WTC11 (cell line): ENCODE data around the gene OR5K3. TPM values are rescaled to one million over a fixed set of nuclear protein-coding genes. Genes with fewer than 3 reads are reported as not detected.

Experiments used
- ATAC-seq: fragments of 200-7000 bp; cut with Tn5 transposase; 2 replicates; pipeline ENCODE4 v1.10.0; 2021; ENCODE audit warnings: mild to moderate bottlenecking, moderate library complexity
- CTCF ChIA-PET: fragments of 300-600 bp; sonication (Branson Sonifier 250); formaldehyde crosslinking; loops from one replicate; lab custom pipeline; 2021; ENCODE audit warnings: antibody characterized with exemption; lab: Charles Lee
- POLR2A ChIA-PET: fragments of 350-600 bp; sonication (Branson Sonifier 250); formaldehyde crosslinking; loops from one replicate; lab custom pipeline; 2021; ENCODE audit warnings: antibody characterized with exemption; lab: Charles Lee
- DNase-seq: peaks from one replicate; pipeline ENCODE4 v3.0.0; 2021; ENCODE audit warnings: low spot score
- H3K27ac Mint-ChIP-seq: 2 replicates; pipeline ENCODE4 v1.8.0; 2021; ENCODE audit warnings: mixed read lengths
- H3K27me3 Mint-ChIP-seq: 2 replicates; pipeline ENCODE4 v1.8.0; 2021; ENCODE audit warnings: low read depth, mild to moderate bottlenecking, moderate library complexity, mixed read lengths
- H3K36me3 Mint-ChIP-seq: 2 replicates; pipeline ENCODE4 v1.8.0; 2021; ENCODE audit warnings: mixed read lengths
- H3K4me1 Mint-ChIP-seq: 2 replicates; pipeline ENCODE4 v1.8.0; 2022; ENCODE audit warnings: mixed read lengths
- H3K4me3 Mint-ChIP-seq: 2 replicates; pipeline ENCODE4 v1.8.0; 2021; ENCODE audit warnings: mild to moderate bottlenecking, moderate library complexity, mixed read lengths
- H3K9me3 Mint-ChIP-seq: 2 replicates; pipeline ENCODE4 v1.8.0; 2021; ENCODE audit warnings: mixed read lengths
- ATF3 ChIP-seq: sonication (generic); formaldehyde crosslinking; conservative IDR thresholded peaks from 2 replicates; pipeline ENCODE4 v1.8.1; 2022; ENCODE audit warnings: mild to moderate bottlenecking, missing genetic modification reagents
- CREB1 ChIP-seq: sonication (generic); formaldehyde crosslinking; IDR thresholded peaks from 2 replicates; pipeline ENCODE4 v1.8.0; 2023; ENCODE audit warnings: mild to moderate bottlenecking, missing genetic modification reagents
- CREM ChIP-seq: sonication (generic); formaldehyde crosslinking; IDR thresholded peaks from 2 replicates; pipeline ENCODE4 v1.8.1; 2022; ENCODE audit warnings: mild to moderate bottlenecking, missing genetic modification reagents, moderate library complexity
- CTCF ChIP-seq: fragments of 200-600 bp; IDR thresholded peaks from 2 replicates; pipeline ENCODE4 v1.8.0; 2022; ENCODE audit warnings: antibody characterized with exemption
- GABPB1 ChIP-seq: sonication (generic); formaldehyde crosslinking; IDR thresholded peaks from 2 replicates; pipeline ENCODE4 v1.8.1; 2023; ENCODE audit warnings: mild to moderate bottlenecking, missing genetic modification reagents
- GTF2I ChIP-seq: fragments of 250-450 bp; sonication (Bioruptor Pico); conservative IDR thresholded peaks from 2 replicates; pipeline ENCODE4 v1.4.0; 2021; ENCODE audit warnings: mild to moderate bottlenecking
- MAX ChIP-seq: sonication (generic); formaldehyde crosslinking; IDR thresholded peaks from 2 replicates; pipeline ENCODE4 v1.8.0; 2022; ENCODE audit warnings: mild to moderate bottlenecking, missing genetic modification reagents
- SP1 ChIP-seq: sonication (generic); formaldehyde crosslinking; conservative IDR thresholded peaks from 2 replicates; pipeline ENCODE4 v1.8.1; 2022; ENCODE audit warnings: missing genetic modification reagents
- TCF7 ChIP-seq: sonication (generic); formaldehyde crosslinking; IDR thresholded peaks from 2 replicates; pipeline ENCODE4 v1.8.0; 2022; ENCODE audit warnings: mild to moderate bottlenecking, low read depth, missing genetic modification reagents, moderate library complexity
- ZNF219 ChIP-seq: sonication (generic); formaldehyde crosslinking; IDR thresholded peaks from 2 replicates; pipeline ENCODE4 v1.8.0; 2023; ENCODE audit warnings: missing genetic modification reagents, mild to moderate bottlenecking, borderline replicate concordance
- total RNA-seq: library from RNA; stranded (reverse); gene quantifications from 3 replicates; pipeline ENCODE4 v1.2.3, GENCODE V29; 2021
- TF ChIP-seq, protein P1 (sequence below): sonication (generic); formaldehyde crosslinking; IDR thresholded peaks from 2 replicates; pipeline ENCODE4 v1.8.1; 2023; ENCODE audit warnings: mild to moderate bottlenecking, missing genetic modification reagents, borderline replicate concordance
- TF ChIP-seq, protein P2 (sequence below): fragments of 250-450 bp; sonication (Bioruptor Pico); IDR thresholded peaks from 2 replicates; pipeline ENCODE4 v1.9.0; 2021; ENCODE audit warnings: mild to moderate bottlenecking
- TF ChIP-seq, protein P3 (sequence below): sonication (generic); formaldehyde crosslinking; IDR thresholded peaks from 2 replicates; pipeline ENCODE4 v1.8.1; 2022; ENCODE audit warnings: low read depth, mild to moderate bottlenecking, moderate library complexity, missing genetic modification reagents, borderline replicate concordance
- TF ChIP-seq, protein P4 (sequence below): sonication (generic); formaldehyde crosslinking; IDR thresholded peaks from 2 replicates; pipeline ENCODE4 v1.8.0; 2023; ENCODE audit warnings: missing genetic modification reagents
- TF ChIP-seq, protein P5 (sequence below): sonication (generic); formaldehyde crosslinking; IDR thresholded peaks from 2 replicates; pipeline ENCODE4 v1.8.1; 2022; ENCODE audit warnings: low read depth, missing genetic modification reagents, borderline replicate concordance
- TF ChIP-seq, protein P6 (sequence below): sonication (generic); formaldehyde crosslinking; IDR thresholded peaks from 2 replicates; pipeline ENCODE4 v1.8.1; 2023; ENCODE audit warnings: mild to moderate bottlenecking, moderate library complexity, missing genetic modification reagents
- TF ChIP-seq, protein P7 (sequence below): fragments of 250-450 bp; sonication (Bioruptor Pico); IDR thresholded peaks from 2 replicates; pipeline ENCODE4 v1.8.0; 2021; ENCODE audit warnings: mild to moderate bottlenecking

Gene OR5K3
- total RNA-seq, 1 experiment from 2014 or later = not detected

DNA sequence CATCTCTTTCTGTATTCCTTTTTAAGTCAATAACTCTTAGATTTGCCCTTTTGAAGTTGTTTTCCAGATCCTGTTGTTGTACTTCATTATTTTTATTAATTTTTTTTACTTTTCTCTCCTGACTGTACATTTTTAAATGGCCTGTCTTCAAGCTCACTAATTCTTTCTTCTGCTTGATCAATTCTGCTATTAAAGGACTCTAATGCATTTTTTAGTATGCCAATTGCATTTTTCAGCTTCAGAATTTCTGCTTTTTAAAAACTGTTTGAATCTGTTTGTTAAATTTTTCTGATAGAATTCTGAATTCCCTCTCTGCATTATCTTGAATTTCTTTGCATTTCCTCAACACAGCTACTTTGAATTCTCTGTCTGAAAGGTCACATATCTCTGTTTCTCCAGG lies 31.2 kb upstream of the OR5K3 start (continued):
- TF ChIP-seq, protein P1, sequence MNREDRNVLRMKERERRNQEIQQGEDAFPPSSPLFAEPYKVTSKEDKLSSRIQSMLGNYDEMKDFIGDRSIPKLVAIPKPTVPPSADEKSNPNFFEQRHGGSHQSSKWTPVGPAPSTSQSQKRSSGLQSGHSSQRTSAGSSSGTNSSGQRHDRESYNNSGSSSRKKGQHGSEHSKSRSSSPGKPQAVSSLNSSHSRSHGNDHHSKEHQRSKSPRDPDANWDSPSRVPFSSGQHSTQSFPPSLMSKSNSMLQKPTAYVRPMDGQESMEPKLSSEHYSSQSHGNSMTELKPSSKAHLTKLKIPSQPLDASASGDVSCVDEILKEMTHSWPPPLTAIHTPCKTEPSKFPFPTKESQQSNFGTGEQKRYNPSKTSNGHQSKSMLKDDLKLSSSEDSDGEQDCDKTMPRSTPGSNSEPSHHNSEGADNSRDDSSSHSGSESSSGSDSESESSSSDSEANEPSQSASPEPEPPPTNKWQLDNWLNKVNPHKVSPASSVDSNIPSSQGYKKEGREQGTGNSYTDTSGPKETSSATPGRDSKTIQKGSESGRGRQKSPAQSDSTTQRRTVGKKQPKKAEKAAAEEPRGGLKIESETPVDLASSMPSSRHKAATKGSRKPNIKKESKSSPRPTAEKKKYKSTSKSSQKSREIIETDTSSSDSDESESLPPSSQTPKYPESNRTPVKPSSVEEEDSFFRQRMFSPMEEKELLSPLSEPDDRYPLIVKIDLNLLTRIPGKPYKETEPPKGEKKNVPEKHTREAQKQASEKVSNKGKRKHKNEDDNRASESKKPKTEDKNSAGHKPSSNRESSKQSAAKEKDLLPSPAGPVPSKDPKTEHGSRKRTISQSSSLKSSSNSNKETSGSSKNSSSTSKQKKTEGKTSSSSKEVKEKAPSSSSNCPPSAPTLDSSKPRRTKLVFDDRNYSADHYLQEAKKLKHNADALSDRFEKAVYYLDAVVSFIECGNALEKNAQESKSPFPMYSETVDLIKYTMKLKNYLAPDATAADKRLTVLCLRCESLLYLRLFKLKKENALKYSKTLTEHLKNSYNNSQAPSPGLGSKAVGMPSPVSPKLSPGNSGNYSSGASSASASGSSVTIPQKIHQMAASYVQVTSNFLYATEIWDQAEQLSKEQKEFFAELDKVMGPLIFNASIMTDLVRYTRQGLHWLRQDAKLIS = no peak
- TF ChIP-seq, protein P2, sequence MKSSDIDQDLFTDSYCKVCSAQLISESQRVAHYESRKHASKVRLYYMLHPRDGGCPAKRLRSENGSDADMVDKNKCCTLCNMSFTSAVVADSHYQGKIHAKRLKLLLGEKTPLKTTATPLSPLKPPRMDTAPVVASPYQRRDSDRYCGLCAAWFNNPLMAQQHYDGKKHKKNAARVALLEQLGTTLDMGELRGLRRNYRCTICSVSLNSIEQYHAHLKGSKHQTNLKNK = no peak
- TF ChIP-seq, protein P3, sequence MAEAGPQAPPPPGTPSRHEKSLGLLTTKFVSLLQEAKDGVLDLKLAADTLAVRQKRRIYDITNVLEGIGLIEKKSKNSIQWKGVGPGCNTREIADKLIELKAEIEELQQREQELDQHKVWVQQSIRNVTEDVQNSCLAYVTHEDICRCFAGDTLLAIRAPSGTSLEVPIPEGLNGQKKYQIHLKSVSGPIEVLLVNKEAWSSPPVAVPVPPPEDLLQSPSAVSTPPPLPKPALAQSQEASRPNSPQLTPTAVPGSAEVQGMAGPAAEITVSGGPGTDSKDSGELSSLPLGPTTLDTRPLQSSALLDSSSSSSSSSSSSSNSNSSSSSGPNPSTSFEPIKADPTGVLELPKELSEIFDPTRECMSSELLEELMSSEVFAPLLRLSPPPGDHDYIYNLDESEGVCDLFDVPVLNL (CRISPR knock-in tag) = no peak
- TF ChIP-seq CREB1 = no peak
- TF ChIP-seq CREM = no peak
- TF ChIP-seq, protein P4, sequence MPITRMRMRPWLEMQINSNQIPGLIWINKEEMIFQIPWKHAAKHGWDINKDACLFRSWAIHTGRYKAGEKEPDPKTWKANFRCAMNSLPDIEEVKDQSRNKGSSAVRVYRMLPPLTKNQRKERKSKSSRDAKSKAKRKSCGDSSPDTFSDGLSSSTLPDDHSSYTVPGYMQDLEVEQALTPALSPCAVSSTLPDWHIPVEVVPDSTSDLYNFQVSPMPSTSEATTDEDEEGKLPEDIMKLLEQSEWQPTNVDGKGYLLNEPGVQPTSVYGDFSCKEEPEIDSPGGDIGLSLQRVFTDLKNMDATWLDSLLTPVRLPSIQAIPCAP (CRISPR knock-in tag) = no peak
- TF ChIP-seq ATF3 (CRISPR knock-in tag) = no peak
- TF ChIP-seq GABPB1 (CRISPR knock-in tag) = no peak
- TF ChIP-seq ZNF219 = no peak
- TF ChIP-seq, protein P5, sequence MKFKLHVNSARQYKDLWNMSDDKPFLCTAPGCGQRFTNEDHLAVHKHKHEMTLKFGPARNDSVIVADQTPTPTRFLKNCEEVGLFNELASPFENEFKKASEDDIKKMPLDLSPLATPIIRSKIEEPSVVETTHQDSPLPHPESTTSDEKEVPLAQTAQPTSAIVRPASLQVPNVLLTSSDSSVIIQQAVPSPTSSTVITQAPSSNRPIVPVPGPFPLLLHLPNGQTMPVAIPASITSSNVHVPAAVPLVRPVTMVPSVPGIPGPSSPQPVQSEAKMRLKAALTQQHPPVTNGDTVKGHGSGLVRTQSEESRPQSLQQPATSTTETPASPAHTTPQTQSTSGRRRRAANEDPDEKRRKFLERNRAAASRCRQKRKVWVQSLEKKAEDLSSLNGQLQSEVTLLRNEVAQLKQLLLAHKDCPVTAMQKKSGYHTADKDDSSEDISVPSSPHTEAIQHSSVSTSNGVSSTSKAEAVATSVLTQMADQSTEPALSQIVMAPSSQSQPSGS = no peak
- TF ChIP-seq, protein P6, sequence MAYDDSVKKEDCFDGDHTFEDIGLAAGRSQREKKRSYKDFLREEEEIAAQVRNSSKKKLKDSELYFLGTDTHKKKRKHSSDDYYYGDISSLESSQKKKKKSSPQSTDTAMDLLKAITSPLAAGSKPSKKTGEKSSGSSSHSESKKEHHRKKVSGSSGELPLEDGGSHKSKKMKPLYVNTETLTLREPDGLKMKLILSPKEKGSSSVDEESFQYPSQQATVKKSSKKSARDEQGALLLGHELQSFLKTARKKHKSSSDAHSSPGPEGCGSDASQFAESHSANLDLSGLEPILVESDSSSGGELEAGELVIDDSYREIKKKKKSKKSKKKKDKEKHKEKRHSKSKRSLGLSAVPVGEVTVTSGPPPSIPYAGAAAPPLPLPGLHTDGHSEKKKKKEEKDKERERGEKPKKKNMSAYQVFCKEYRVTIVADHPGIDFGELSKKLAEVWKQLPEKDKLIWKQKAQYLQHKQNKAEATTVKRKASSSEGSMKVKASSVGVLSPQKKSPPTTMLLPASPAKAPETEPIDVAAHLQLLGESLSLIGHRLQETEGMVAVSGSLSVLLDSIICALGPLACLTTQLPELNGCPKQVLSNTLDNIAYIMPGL (CRISPR knock-in tag) = no peak
- TF ChIP-seq MAX (CRISPR knock-in tag) = no peak

DNA sequence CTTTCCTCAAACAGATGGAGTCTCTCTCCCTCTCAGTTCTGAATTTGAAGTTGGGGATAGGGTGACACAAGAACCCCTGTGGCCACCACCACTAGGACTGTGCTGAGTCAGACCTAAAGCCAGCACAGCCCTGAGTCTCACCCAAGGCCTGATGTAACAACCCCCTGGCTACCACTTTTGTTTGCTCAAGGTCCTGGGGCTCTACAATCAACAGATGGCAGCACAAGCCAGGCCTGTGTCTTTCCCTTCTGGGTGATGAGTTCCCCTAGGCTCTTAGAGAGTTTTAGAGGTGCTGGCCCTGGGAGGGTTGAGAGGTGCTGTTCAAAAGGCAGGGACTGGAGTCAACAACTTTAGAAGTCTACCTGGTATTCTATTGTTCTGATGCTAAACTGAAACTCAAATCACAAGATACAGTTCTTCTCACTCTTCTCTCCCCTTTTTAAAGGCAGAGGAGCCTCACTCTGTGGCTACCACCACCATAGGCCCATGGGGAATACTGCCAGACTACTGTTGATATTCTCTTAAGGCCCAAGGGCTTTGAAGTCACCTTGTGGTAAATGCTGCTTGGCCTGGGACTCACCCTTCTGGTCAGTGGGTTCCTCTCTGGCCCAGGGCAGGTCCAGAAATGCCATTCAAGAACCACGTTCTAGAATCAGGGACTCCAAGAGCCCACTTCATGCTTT lies 30.3 kb upstream of the OR5K3 start:
- ChIA-PET CTCF (no interaction called here), POLR2A (no interaction called here)
- Mint-ChIP-seq H3K9me3 (peaks cover 21% of the 10 kb centered on the region), H3K4me1 (no peaks in the 10 kb centered on the region), H3K36me3 (peaks cover 20% of the 10 kb centered on the region), H3K4me3 (no peak overlapping the region), H3K27me3 (no peaks in the 10 kb centered on the region), H3K27ac (no peak overlapping the region)
- no peak for TF ChIP-seq TCF7 (CRISPR knock-in tag)
- peak; percentile 76 for TF ChIP-seq GABPB1 (CRISPR knock-in tag)
- TF ChIP-seq, protein P7, sequence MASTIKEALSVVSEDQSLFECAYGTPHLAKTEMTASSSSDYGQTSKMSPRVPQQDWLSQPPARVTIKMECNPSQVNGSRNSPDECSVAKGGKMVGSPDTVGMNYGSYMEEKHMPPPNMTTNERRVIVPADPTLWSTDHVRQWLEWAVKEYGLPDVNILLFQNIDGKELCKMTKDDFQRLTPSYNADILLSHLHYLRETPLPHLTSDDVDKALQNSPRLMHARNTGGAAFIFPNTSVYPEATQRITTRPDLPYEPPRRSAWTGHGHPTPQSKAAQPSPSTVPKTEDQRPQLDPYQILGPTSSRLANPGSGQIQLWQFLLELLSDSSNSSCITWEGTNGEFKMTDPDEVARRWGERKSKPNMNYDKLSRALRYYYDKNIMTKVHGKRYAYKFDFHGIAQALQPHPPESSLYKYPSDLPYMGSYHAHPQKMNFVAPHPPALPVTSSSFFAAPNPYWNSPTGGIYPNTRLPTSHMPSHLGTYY (CRISPR knock-in tag) = no peak
- TF ChIP-seq ZNF219 = no peak
- TF ChIP-seq GTF2I (CRISPR knock-in tag) = no peak
- no peak for TF ChIP-seq SP1
- no peak for TF ChIP-seq CTCF
- DNase-seq (no peak), ATAC-seq (peak; percentile 88)
